ENCODE results near the gene TERF2IP. TPM values are rescaled to one million over a fixed set of nuclear protein-coding genes. Genes with fewer than 3 reads are reported as not detected.

The TERF2IP gene
- total and polyA plus RNA-seq, 2 of the 13 experiments (the other 11 are each of a cell fraction or from before 2014, with no cell fraction given) = 26.4 to 50.2 TPM

DNA sequence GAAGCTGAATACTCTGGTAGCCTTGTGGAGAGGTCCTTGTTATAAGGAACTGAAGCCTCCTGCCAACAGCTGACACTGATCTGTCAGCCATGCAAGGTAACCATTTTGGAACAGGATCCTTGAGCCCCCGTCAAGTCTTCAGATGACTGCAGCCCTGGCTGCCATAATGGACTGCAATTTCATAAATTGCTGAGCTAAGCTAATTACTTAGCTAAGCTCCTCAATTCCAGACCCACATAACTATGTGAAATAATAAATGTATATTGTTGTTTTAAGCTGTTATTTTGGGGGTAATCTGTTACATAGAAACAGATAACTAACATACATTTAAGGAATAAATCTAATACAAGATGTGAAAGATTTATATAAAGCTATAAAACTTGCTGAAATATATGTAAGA lies 41.1 kb upstream of the TERF2IP start:
- ATAC-seq (no peak), FAIRE-seq (no peak), DNase-seq (ENCODE audit: low spot score) (no peak)
- no peaks in the 10 kb centered on the region for H3K79me2 ChIP-seq (ENCODE audit: insufficient read depth, low read length)
- ChIA-PET POLR2A (interaction anchor here (0.6 kb wide), 1 partner anchor 141 kb away, joined by 3 read pairs; no protein-coding TSS in a partner anchor), CTCF (ENCODE audit: low intra/inter-chr PET ratio, low total read pairs) (no interaction called here)
- H3K4me1 ChIP-seq (ENCODE audit: insufficient read depth, low read length) = no peaks in the 10 kb centered on the region
- H3K9me3 ChIP-seq (ENCODE audit: low read length) = no peaks in the 10 kb centered on the region
- 94% methylated on average over 1 of the region's 1 CpG for WGBS (ENCODE audit: low lambda C conversion rate)
- intact Hi-C loops (cut with micrococcal nuclease; ENCODE audit: unreplicated experiment) (no loop called here), in situ Hi-C loops (cut with HindIII; ENCODE audit: extremely low pct_ligation_motif_present, low pct_unique_long_range_greater_than_20kb) (no loop called here)
- TF ChIP-seq ZMYM3 (CRISPR knock-in tag; IDR thresholded peaks at IDR 0.05) (no peak), MAFK (conservative IDR thresholded peaks at IDR 0.05 in 1 of 2, IDR thresholded peaks at IDR 0.05 in 1 of 2; ENCODE audit: low read length in 2 of 2) (peak; percentile 98 to 100), MAFF (IDR thresholded peaks at IDR 0.05; ENCODE audit: low read depth, low read length) (peak; percentile 99)
- no peaks in the 10 kb centered on the region for H4K20me1 ChIP-seq (ENCODE audit: insufficient read depth, low read length)
- BruUV-seq (replicated peaks) = no TSS peak
- no peak overlapping the region for H3K4me2 ChIP-seq (ENCODE audit: low read depth, low read length)
- H3K9ac ChIP-seq (ENCODE audit: insufficient read depth, low read depth, low read length) = no peak overlapping the region
- H3K4me3 ChIP-seq (replicated peaks in 1 of 3; ENCODE audit: insufficient read depth in 1 of 3, low read depth in 2 of 3, low read length in 3 of 3) = no peak overlapping the region
- H3K27me3 ChIP-seq (ENCODE audit: control insufficient read depth in 1 of 2, insufficient read depth in 2 of 2, low read length in 2 of 2) = no peaks in the 10 kb centered on the region
- H3K36me3 ChIP-seq (replicated peaks in 1 of 2; ENCODE audit: control insufficient read depth in 1 of 2, insufficient read depth in 2 of 2, low read length in 2 of 2) = peaks cover 20 to 58% of the 10 kb centered on the region in 2 experiments
- no peak overlapping the region for H3K27ac ChIP-seq (ENCODE audit: extremely low read length, insufficient read depth, low read length)
- no peak overlapping the region for H2AFZ ChIP-seq (ENCODE audit: low read length)

DNA sequence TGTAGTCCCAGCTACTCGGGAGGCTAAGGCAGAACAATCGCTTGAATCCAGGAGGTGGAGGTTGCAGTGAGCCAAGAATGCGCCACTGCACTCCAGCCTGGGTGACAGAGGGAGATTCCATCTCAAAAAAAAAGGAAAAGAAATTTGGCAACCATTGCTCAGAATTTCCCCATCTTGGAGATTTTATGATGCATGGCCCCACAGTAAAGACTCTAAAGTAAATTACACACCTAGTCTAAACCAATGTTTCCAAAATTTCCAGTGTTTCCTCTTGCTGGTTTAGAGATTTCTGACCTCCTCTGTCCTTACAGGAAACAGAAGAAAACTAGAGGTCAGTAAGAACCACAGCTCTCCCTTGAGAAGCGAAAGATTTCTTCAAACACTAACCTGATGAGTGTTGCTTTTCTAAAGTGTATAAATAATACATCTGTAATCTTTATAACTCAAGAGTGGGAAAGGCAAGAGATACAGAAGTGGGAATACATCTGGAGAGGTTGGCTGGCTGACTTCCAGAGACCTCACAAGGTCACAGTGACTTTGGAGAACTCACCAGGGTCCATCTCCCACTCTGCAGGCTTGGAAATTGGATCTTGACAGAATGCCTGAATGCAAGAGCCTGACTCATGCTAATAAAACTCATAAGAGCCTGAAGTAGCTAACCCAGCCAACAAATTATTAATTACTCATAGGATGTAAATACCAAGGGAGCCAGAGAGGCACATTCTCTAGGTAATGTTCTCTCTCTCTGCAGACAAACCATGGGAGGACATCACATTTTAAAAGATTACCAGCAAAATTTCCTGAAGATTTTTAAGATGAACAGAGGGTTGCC lies 33.3 kb upstream of the TERF2IP start:
- H3K4me2 ChIP-seq (ENCODE audit: low read depth, low read length) = no peak overlapping the region
- no peak overlapping the region for H3K9ac ChIP-seq (ENCODE audit: insufficient read depth, low read depth, low read length)
- H3K27ac ChIP-seq (ENCODE audit: extremely low read length, insufficient read depth, low read length) = no peak overlapping the region
- H2AFZ ChIP-seq (ENCODE audit: low read length) = no peak overlapping the region
- no TSS peak for BruUV-seq (replicated peaks)
- no peaks in the 10 kb centered on the region for H3K4me1 ChIP-seq (ENCODE audit: insufficient read depth, low read length)
- no peak for DNase-seq (ENCODE audit: low spot score)
- intact Hi-C loops (cut with micrococcal nuclease; ENCODE audit: unreplicated experiment) (no loop called here), in situ Hi-C loops (cut with HindIII; ENCODE audit: extremely low pct_ligation_motif_present, low pct_unique_long_range_greater_than_20kb) (no loop called here)
- no peak for ATAC-seq
- peaks cover 14 to 45% of the 10 kb centered on the region in 2 experiments; a peak in 4 of 5 replicates for H3K36me3 ChIP-seq (replicated peaks in 1 of 2; ENCODE audit: control insufficient read depth in 1 of 2, insufficient read depth in 2 of 2, low read length in 2 of 2)
- H3K27me3 ChIP-seq (ENCODE audit: control insufficient read depth in 1 of 2, insufficient read depth in 2 of 2, low read length in 2 of 2) = no peaks in the 10 kb centered on the region
- H4K20me1 ChIP-seq (ENCODE audit: insufficient read depth, low read length) = no peaks in the 10 kb centered on the region
- ChIA-PET CTCF (ENCODE audit: low intra/inter-chr PET ratio, low total read pairs) (no interaction called here), POLR2A (no interaction called here)
- H3K4me3 ChIP-seq (replicated peaks in 1 of 3; ENCODE audit: insufficient read depth in 1 of 3, low read depth in 2 of 3, low read length in 3 of 3) = no peak overlapping the region
- no peaks in the 10 kb centered on the region for H3K9me3 ChIP-seq (ENCODE audit: low read length)
- 99% methylated on average over 4 of the region's 4 CpGs for WGBS (ENCODE audit: low lambda C conversion rate)
- FAIRE-seq = no peak
- H3K79me2 ChIP-seq (ENCODE audit: insufficient read depth, low read length) = no peaks in the 10 kb centered on the region
- TF ChIP-seq ZNF34 (CRISPR knock-in tag; IDR thresholded peaks at IDR 0.05; ENCODE audit: borderline replicate concordance) (no peak), ARNT2 (CRISPR knock-in tag; IDR thresholded peaks at IDR 0.05; ENCODE audit: low read depth) (no peak), ZNF367 (CRISPR knock-in tag; IDR thresholded peaks at IDR 0.05; ENCODE audit: borderline replicate concordance) (no peak), ZBTB25 (CRISPR knock-in tag; IDR thresholded peaks at IDR 0.05) (no peak)

Measured in HepG2 (cell line).